ENCODE results near the gene ZNF3.

The ZNF3 gene

DNA sequence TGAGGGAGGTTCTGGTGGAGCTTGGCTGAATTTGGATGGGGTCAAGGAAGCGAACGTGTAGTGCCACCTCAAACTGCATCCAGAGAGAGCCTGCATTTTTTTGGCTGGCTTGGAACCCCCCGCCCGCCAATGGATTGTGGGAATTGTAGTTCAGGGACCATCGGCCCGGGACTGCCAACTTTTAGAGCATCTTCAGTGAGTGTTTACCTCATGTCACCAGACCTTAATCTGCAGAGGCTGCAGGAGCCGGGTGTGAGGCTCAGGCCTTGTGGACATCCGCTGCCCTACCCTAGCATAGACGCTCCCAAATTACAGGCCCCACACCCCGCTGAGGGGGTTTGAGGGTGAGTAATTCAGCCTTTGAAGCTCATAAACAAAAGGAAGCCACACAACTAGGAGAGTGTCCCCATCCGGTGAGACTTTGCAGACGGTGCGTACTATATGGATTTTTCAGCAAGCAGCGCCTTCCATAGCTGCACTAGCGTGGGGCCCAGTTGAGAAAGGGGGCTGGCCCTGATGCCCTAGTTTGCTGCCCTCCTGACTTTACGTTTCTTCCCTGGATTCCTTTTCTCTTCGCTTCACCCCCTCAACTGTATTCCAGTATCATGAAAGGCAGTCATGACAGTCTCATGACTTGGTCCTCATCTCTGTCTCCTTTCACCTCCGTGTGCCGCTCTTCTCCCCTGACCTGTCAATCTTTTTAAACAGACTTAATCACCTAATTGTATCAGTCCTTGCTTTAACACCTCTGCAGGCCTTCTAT is 38.6 kb upstream of the ZNF3 start:
- Histone ChIP-seq H3K23ac (ENCODE audit: low read length in 2 of 2) (no peak overlapping the region), H3K27me3 (ENCODE audit: control insufficient read depth in 1 of 2, insufficient read depth in 1 of 2, low read length in 2 of 2) (no peaks in the 10 kb centered on the region), H3K4me3 (ENCODE audit: insufficient read depth in 1 of 2, low read depth in 1 of 2, low read length in 2 of 2) (peak overlapping the region; percentile 64 to 97)

DNA sequence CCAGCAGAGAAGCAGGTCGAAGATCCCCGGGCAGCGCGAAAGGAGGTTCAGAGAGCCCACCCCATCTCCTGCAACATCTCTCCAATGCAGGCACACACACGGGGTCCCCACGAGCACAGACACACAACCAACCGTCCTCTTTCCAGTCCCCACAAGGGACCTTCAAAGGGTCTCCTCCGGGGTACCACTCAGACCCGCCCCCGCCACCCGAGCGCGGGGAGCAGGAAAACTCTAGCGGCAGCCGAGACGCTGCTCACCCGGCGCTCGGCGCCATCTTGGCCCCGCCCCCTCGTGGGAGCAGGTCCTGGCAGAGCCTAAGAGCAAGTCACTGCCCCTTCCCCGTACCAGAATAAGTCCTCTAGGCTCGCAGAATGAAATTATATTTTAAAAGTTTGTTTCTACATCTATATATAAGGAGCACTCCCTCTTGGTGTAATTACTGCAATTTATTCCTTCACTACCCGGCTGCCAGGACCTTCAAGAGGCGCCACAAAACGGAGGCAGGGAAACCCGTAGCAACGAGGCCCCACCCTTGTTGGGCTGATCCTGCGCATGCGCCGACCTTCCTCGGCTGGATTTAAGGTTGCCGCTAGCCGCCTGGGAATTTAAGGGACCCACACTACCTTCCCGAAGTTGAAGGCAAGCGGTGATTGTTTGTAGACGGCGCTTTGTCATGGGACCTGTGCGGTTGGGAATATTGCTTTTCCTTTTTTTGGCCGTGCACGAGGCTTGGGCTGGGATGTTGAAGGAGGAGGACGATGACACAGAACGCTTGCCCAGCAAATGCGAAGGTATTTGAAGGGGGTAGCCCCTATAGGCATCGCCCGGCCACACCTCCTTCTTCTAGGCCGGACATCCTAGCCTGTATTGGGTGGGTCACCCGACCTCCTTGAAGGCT is 37.8 kb upstream of the ZNF3 start, which contains the start of the genes CNPY4 and TAF6:
Gene CNPY4 (plus strand): TSS at position 563 of the 898 bp plus-strand sequence. CDS start 111 bp downstream, at position 674.
Gene TAF6 (minus strand): TSS at position 287 of the 898 bp plus-strand sequence. CDS start 5,149 bp downstream, outside the sequence.
- Histone ChIP-seq H3K36me3 (ENCODE audit: control insufficient read depth in 1 of 2, insufficient read depth in 2 of 2, low read depth in 1 of 2, low read length in 2 of 2) (peaks cover 17% of the 10 kb centered on the region in 2 experiments), H4K91ac (ENCODE audit: low read length) (peak within 1 kb of the TSS; percentile 64), H2BK15ac (ENCODE audit: low read depth, poor library complexity, severe bottlenecking) (peak within 1 kb of the TSS; percentile 96), H3K4me1 (ENCODE audit: control insufficient read depth, insufficient read depth, low read depth, low read length) (peaks cover 11% of the 10 kb centered on the region), H3K18ac (ENCODE audit: low read depth in 1 of 2, low read length in 2 of 2) (peak within 1 kb of the TSS; percentile 80 to 94), H3K27me3 (ENCODE audit: control insufficient read depth in 1 of 2, insufficient read depth in 1 of 2, low read length in 2 of 2) (no peaks in the 10 kb centered on the region), H2BK12ac (ENCODE audit: low read length in 2 of 2) (peak within 1 kb of the TSS; percentile 56 to 75), H3K79me1 (replicated peaks; ENCODE audit: low read length, poor library complexity, severe bottlenecking) (peaks cover 30% of the 10 kb centered on the region), H2AFZ (ENCODE audit: low read depth, low read length) (peak within 1 kb of the TSS; percentile 6), H3K14ac (ENCODE audit: low read length in 2 of 2) (no peak within 1 kb of the TSS), H2BK120ac (ENCODE audit: low read depth, low read length) (no peak within 1 kb of the TSS), H3K23ac (ENCODE audit: low read length in 2 of 2) (no peak within 1 kb of the TSS), H3K9me3 (ENCODE audit: control insufficient read depth, low read length) (no peaks in the 10 kb centered on the region), H4K8ac (ENCODE audit: low read length) (peak within 1 kb of the TSS; percentile 84), H3K4ac (ENCODE audit: low read depth in 1 of 2, low read length in 2 of 2) (peak within 1 kb of the TSS; percentile 65 to 87), H3K9ac (ENCODE audit: low read length) (peak within 1 kb of the TSS; percentile 94), H3K27ac (ENCODE audit: low read length, poor library complexity, severe bottlenecking) (peak within 1 kb of the TSS; percentile 53), H3K4me3 (ENCODE audit: insufficient read depth in 1 of 2, low read depth in 1 of 2, low read length in 2 of 2) (peak within 1 kb of the TSS; percentile 75 to 97), H2AK5ac (ENCODE audit: low read length, severe bottlenecking) (peak within 1 kb of the TSS; percentile 24), H2BK5ac (ENCODE audit: low read depth, low read length, poor library complexity, severe bottlenecking) (no peak within 1 kb of the TSS), H3K4me2 (ENCODE audit: low read length, poor library complexity, severe bottlenecking) (peak within 1 kb of the TSS; percentile 82)
- DNase-seq: peak; percentile 96
- under 1% methylated on average over 41 of the region's 49 CpGs for WGBS

More for the DNA sequence above, 38.6 kb upstream of the ZNF3 start:
- Histone ChIP-seq H3K4me1 (ENCODE audit: control insufficient read depth, insufficient read depth, low read depth, low read length) (peaks cover 11% of the 10 kb centered on the region), H3K14ac (ENCODE audit: low read length in 2 of 2) (no peak overlapping the region), H2BK15ac (ENCODE audit: low read depth, poor library complexity, severe bottlenecking) (peak overlapping the region; percentile 78), H3K4ac (ENCODE audit: low read depth in 1 of 2, low read length in 2 of 2) (peak overlapping the region in 1 of 2 experiments; percentile 65), H2AFZ (ENCODE audit: low read depth, low read length) (no peak overlapping the region), H4K91ac (ENCODE audit: low read length) (peak overlapping the region; percentile 64), H2AK5ac (ENCODE audit: low read length, severe bottlenecking) (no peak overlapping the region), H3K79me1 (replicated peaks; ENCODE audit: low read length, poor library complexity, severe bottlenecking) (peaks cover 27% of the 10 kb centered on the region), H3K36me3 (ENCODE audit: control insufficient read depth in 1 of 2, insufficient read depth in 2 of 2, low read depth in 1 of 2, low read length in 2 of 2) (peaks cover 20 to 25% of the 10 kb centered on the region in 2 experiments), H3K9ac (ENCODE audit: low read length) (peak overlapping the region; percentile 94), H2BK12ac (ENCODE audit: low read length in 2 of 2) (peak overlapping the region; percentile 56 to 75), H3K27ac (ENCODE audit: low read length, poor library complexity, severe bottlenecking) (peak overlapping the region; percentile 53), H3K9me3 (ENCODE audit: control insufficient read depth, low read length) (no peaks in the 10 kb centered on the region), H2BK120ac (ENCODE audit: low read depth, low read length) (peak overlapping the region; percentile 42), H3K18ac (ENCODE audit: low read depth in 1 of 2, low read length in 2 of 2) (peak overlapping the region; percentile 71 to 80), H3K4me2 (ENCODE audit: low read length, poor library complexity, severe bottlenecking) (peak overlapping the region; percentile 82), H2BK5ac (ENCODE audit: low read depth, low read length, poor library complexity, severe bottlenecking) (no peak overlapping the region), H4K8ac (ENCODE audit: low read length) (peak overlapping the region; percentile 71)
- 10% methylated on average over 16 of the region's 19 CpGs for WGBS
- DNase-seq: peak; percentile 84

- H3K9ac ChIP-seq (ENCODE audit: low read length): peak overlapping the region; percentile 94
- peak overlapping the region in 1 of 2 experiments; percentile 65 for H3K4ac ChIP-seq (ENCODE audit: low read depth in 1 of 2, low read length in 2 of 2)
- no peak overlapping the region for H4K8ac ChIP-seq (ENCODE audit: low read length)
- peak overlapping the region; percentile 6 for H2AFZ ChIP-seq (ENCODE audit: low read depth, low read length)
- H3K4me2 ChIP-seq (ENCODE audit: low read length, poor library complexity, severe bottlenecking): peak overlapping the region; percentile 81
- no peak for DNase-seq
- no peaks in the 10 kb centered on the region for H3K27me3 ChIP-seq (ENCODE audit: control insufficient read depth in 1 of 2, insufficient read depth in 1 of 2, low read length in 2 of 2)
- no peak overlapping the region for H2BK5ac ChIP-seq (ENCODE audit: low read depth, low read length, poor library complexity, severe bottlenecking)
- no peaks in the 10 kb centered on the region for H3K9me3 ChIP-seq (ENCODE audit: control insufficient read depth, low read length)
- 15% methylated on average over 16 of the region's 18 CpGs for whole genome bisulfite sequencing
- H3K23ac ChIP-seq (ENCODE audit: low read length in 2 of 2): no peak overlapping the region
- no peak overlapping the region for H3K14ac ChIP-seq (ENCODE audit: low read length in 2 of 2)
- peak overlapping the region; percentile 52 to 94 for H3K18ac ChIP-seq (ENCODE audit: low read depth in 1 of 2, low read length in 2 of 2)
- H3K36me3 ChIP-seq (ENCODE audit: control insufficient read depth in 1 of 2, insufficient read depth in 2 of 2, low read depth in 1 of 2, low read length in 2 of 2): peaks cover 17 to 22% of the 10 kb centered on the region in 2 experiments
- peak overlapping the region; percentile 23 for H3K27ac ChIP-seq (ENCODE audit: low read length, poor library complexity, severe bottlenecking)
- H3K4me1 ChIP-seq (ENCODE audit: control insufficient read depth, insufficient read depth, low read depth, low read length): peaks cover 11% of the 10 kb centered on the region
- H3K4me3 ChIP-seq (ENCODE audit: insufficient read depth in 1 of 2, low read depth in 1 of 2, low read length in 2 of 2): peak overlapping the region; percentile 75 to 97
- peak overlapping the region; percentile 96 for H2BK15ac ChIP-seq (ENCODE audit: low read depth, poor library complexity, severe bottlenecking)
- H2BK12ac ChIP-seq (ENCODE audit: low read length in 2 of 2): peak overlapping the region in 1 of 2 experiments; percentile 66
- H2AK5ac ChIP-seq (ENCODE audit: low read length, severe bottlenecking): peak overlapping the region; percentile 24
- H2BK120ac ChIP-seq (ENCODE audit: low read depth, low read length): no peak overlapping the region
- H3K79me1 ChIP-seq (replicated peaks; ENCODE audit: low read length, poor library complexity, severe bottlenecking): peaks cover 34% of the 10 kb centered on the region
- peak overlapping the region; percentile 2 for H4K91ac ChIP-seq (ENCODE audit: low read length)
Measured at GRCh38 chr7:100118388-100119071, 37.0 kb upstream of the ZNF3 start.
